Measurements from ENCODE around the gene TAGLN3.

Gene TAGLN3

GRCh38 chr3:112056451-112056929 lies 57.8 kb downstream of the TAGLN3 start:
- DNase-seq, result no peak

GRCh38 chr3:112059497-112059896 lies 60.8 kb downstream of the TAGLN3 start:
- no peak for DNase-seq

DNA sequence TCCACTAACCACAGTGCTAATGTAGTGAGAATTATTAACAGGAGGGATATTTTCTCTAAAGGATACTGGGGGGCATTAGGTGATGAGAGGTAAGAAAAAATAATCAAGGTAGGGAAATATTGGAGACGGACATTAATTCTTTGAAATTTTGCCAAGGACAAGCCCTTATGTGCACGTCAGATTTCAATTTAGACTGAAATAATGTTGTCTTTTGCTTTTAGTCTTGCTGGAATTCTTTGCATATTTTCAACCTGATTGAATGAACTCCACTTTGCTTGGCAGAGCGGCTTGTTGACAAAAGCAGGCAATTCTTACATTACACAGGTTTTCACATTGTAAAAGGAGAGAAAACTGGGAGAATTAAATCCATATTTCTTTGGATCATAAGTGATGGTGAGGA lies 62.4 kb downstream of the TAGLN3 start:
- DNase-seq, result no peak

All from cerebellar nuclear complex (tissue), 1 donor.